ENCODE results near the gene NEK5. TPM values are rescaled to one million over a fixed set of nuclear protein-coding genes. Genes with fewer than 3 reads are reported as not detected.
"Not testable (repeated sequence)": the region's sequence is repeated elsewhere in the genome, so short reads cannot be mapped to it uniquely, and the experiment has no call there.

The NEK5 gene
- polyA plus RNA-seq, 3 donors: 0.07 TPM; not detected in 2

GRCh38 chr13:52164989-52165388 lies 36.1 kb upstream of the NEK5 start:
- no peak overlapping the region for H3K4me3 Mint-ChIP-seq

GRCh38 chr13:52163878-52164277 lies 35.0 kb upstream of the NEK5 start:
- H3K36me3 ChIP-seq (replicated peaks in 1 of 2; ENCODE audit: control insufficient read depth in 1 of 2, insufficient read depth in 2 of 2, low read length in 2 of 2): peaks cover 10 to 24% of the 10 kb centered on the region in 2 donors
- H3K27ac Mint-ChIP-seq; DNase-seq; H3K27me3 Mint-ChIP-seq (ENCODE audit: low read depth in 3 of 3); H3K27ac ChIP-seq (ENCODE audit: low read depth in 1 of 2, low read length in 2 of 2); intact Hi-C loops (cut with micrococcal nuclease); H3K4me1 ChIP-seq (ENCODE audit: control insufficient read depth in 1 of 2, insufficient read depth in 2 of 2, low read length in 2 of 2); H3K27me3 ChIP-seq (ENCODE audit: control insufficient read depth in 2 of 2, insufficient read depth in 2 of 2, low read length in 2 of 2); H3K9ac ChIP-seq (ENCODE audit: insufficient read depth, low read length, poor library complexity, severe bottlenecking); H3K9me3 ChIP-seq (replicated peaks in 1 of 2; ENCODE audit: control insufficient read depth in 1 of 2, insufficient read depth in 1 of 2, low read length in 2 of 2); H3K4me3 ChIP-seq (replicated peaks in 1 of 3; ENCODE audit: low read depth in 2 of 3, low read length in 3 of 3); H3K4me3 Mint-ChIP-seq; H3K4me2 ChIP-seq (replicated peaks; ENCODE audit: extremely low read depth, low read length, poor library complexity, severe bottlenecking); H2AFZ ChIP-seq (ENCODE audit: insufficient read depth, low read depth, low read length, poor library complexity, severe bottlenecking); H3K79me2 ChIP-seq (ENCODE audit: insufficient read depth, low read length); H3K9me3 Mint-ChIP-seq; H4K20me1 ChIP-seq (ENCODE audit: insufficient read depth, low read length): not testable (repeated sequence)
- Mint-ChIP-seq H3K4me1 (peaks cover 15% of the 10 kb centered on the region), H3K36me3 (peaks cover 22 to 34% of the 10 kb centered on the region in 2 donors)
- WGBS (ENCODE audit: insufficient coverage): 83% methylated on average over 1 of the region's 3 CpGs

More at GRCh38 chr13:52164989-52165388, 36.1 kb upstream of the NEK5 start:
- H3K27me3 ChIP-seq (ENCODE audit: control insufficient read depth in 2 of 2, insufficient read depth in 2 of 2, low read length in 2 of 2): peaks cover 0 to 2% of the 10 kb centered on the region in 2 donors
- Mint-ChIP-seq H3K27me3 (ENCODE audit: low read depth in 3 of 3) (peaks cover 1 to 4% (median 4%) of the 10 kb centered on the region in 3 donors), H3K27ac (no peak overlapping the region), H3K4me1 (peaks cover 9% of the 10 kb centered on the region), H3K36me3 (peaks cover 24 to 34% of the 10 kb centered on the region in 2 donors), H3K9me3 (no peaks in the 10 kb centered on the region)
- no peak overlapping the region for H2AFZ ChIP-seq (ENCODE audit: insufficient read depth, low read depth, low read length, poor library complexity, severe bottlenecking)
- H3K4me2 ChIP-seq (replicated peaks; ENCODE audit: extremely low read depth, low read length, poor library complexity, severe bottlenecking): no peak overlapping the region
- H3K4me3 ChIP-seq (replicated peaks in 1 of 3; ENCODE audit: low read depth in 2 of 3, low read length in 3 of 3): no peak overlapping the region
- H3K9me3 ChIP-seq (replicated peaks in 1 of 2; ENCODE audit: control insufficient read depth in 1 of 2, insufficient read depth in 1 of 2, low read length in 2 of 2): no peaks in the 10 kb centered on the region
- H3K27ac ChIP-seq (ENCODE audit: low read depth in 1 of 2, low read length in 2 of 2): no peak overlapping the region
- peaks cover under 1% of the 10 kb centered on the region in 2 donors for H3K4me1 ChIP-seq (ENCODE audit: control insufficient read depth in 1 of 2, insufficient read depth in 2 of 2, low read length in 2 of 2)
- no peak overlapping the region for H3K9ac ChIP-seq (ENCODE audit: insufficient read depth, low read length, poor library complexity, severe bottlenecking)
- no peaks in the 10 kb centered on the region for H4K20me1 ChIP-seq (ENCODE audit: insufficient read depth, low read length)
- no peak for TF ChIP-seq CTCF (IDR thresholded peaks at IDR 0.05)
- DNase-seq: no peak
- peaks cover 12 to 36% of the 10 kb centered on the region in 2 donors for H3K36me3 ChIP-seq (replicated peaks in 1 of 2; ENCODE audit: control insufficient read depth in 1 of 2, insufficient read depth in 2 of 2, low read length in 2 of 2)
- intact Hi-C loops (cut with micrococcal nuclease): no loop called here
- no peaks in the 10 kb centered on the region for H3K79me2 ChIP-seq (ENCODE audit: insufficient read depth, low read length)
